ENCODE data around the gene FAM200C. TPM values are rescaled to one million over a fixed set of nuclear protein-coding genes. Genes with fewer than 3 reads are reported as not detected.

FAM200C gene
- total and polyA plus RNA-seq, 2 experiments from 2014 or later: 3.0 to 5.3 TPM

GRCh38 chr5:160427607-160428006 lies 27.8 kb upstream of the FAM200C start:
- no peaks in the 10 kb centered on the region for H3K27me3 ChIP-seq
- DNase-seq (ENCODE audit: low spot score): no peak
- H3K36me3 ChIP-seq (replicated peaks; ENCODE audit: insufficient read depth, low read depth): no peaks in the 10 kb centered on the region
- no peak overlapping the region for H3K27ac ChIP-seq
- WGBS (ENCODE audit: low lambda C conversion rate, missing lambda C conversion rate): 88% methylated on average over 4 of the region's 4 CpGs
- peaks cover 3% of the 10 kb centered on the region for H3K4me1 ChIP-seq (ENCODE audit: insufficient read depth)
- H3K9me3 ChIP-seq (ENCODE audit: low read depth): no peaks in the 10 kb centered on the region
- no peak overlapping the region for H3K4me3 ChIP-seq
- H3K9me2 ChIP-seq (replicated peaks; ENCODE audit: insufficient read depth): no peaks in the 10 kb centered on the region
- TF ChIP-seq CTCF (IDR thresholded peaks at IDR 0.05; ENCODE audit: poor library complexity) (no peak), EZH2phosphoT487 (IDR thresholded peaks at IDR 0.05; ENCODE audit: low read depth, severe bottlenecking, unreplicated experiment) (no peak), EZH2 (IDR thresholded peaks at IDR 0.05; ENCODE audit: borderline replicate concordance) (no peak)
- H3K79me2 ChIP-seq: peaks cover 4% of the 10 kb centered on the region
- H2AFZ ChIP-seq: no peak overlapping the region
- no peak overlapping the region for H3K4me2 ChIP-seq
- no peaks in the 10 kb centered on the region for H4K20me1 ChIP-seq (ENCODE audit: insufficient read depth, poor library complexity, severe bottlenecking)

- no peak for DNase-seq (ENCODE audit: low spot score)
Observed at GRCh38 chr5:160423099-160423498, 23.2 kb upstream of the FAM200C start.

GRCh38 chr5:160421625-160422258 lies 21.9 kb upstream of the FAM200C start, which contains the start of gene PTTG1:
Gene PTTG1, plus strand, starts transcription at chr5:160421855. Its CDS starts 458 bp downstream, at chr5:160422313.
- Histone ChIP-seq H4K20me1 (ENCODE audit: insufficient read depth, poor library complexity, severe bottlenecking) (no peaks in the 10 kb centered on the region), H3K9me2 (replicated peaks; ENCODE audit: insufficient read depth) (no peaks in the 10 kb centered on the region), H3K27me3 (no peaks in the 10 kb centered on the region), H3K4me2 (peak within 1 kb of the TSS; percentile 72), H3K4me1 (ENCODE audit: insufficient read depth) (peaks cover 8% of the 10 kb centered on the region), H3K9me3 (ENCODE audit: low read depth) (no peaks in the 10 kb centered on the region), H3K27ac (peak within 1 kb of the TSS; percentile 15), H3K36me3 (replicated peaks; ENCODE audit: insufficient read depth, low read depth) (no peaks in the 10 kb centered on the region), H3K4me3 (peak within 1 kb of the TSS; percentile 44), H2AFZ (peak within 1 kb of the TSS; percentile 21), H3K79me2 (peaks cover 23% of the 10 kb centered on the region)
- TF ChIP-seq EZH2phosphoT487 (IDR thresholded peaks at IDR 0.05; ENCODE audit: low read depth, severe bottlenecking, unreplicated experiment): no peak
- TF ChIP-seq CTCF (IDR thresholded peaks at IDR 0.05; ENCODE audit: poor library complexity): no peak
- TF ChIP-seq EZH2 (IDR thresholded peaks at IDR 0.05; ENCODE audit: borderline replicate concordance): no peak
- 1% methylated on average over 37 of the region's 39 CpGs for whole genome bisulfite sequencing (ENCODE audit: low lambda C conversion rate, missing lambda C conversion rate)
- DNase-seq (ENCODE audit: low spot score): peak; percentile 99

More at GRCh38 chr5:160423099-160423498, 23.2 kb upstream of the FAM200C start:
- Histone ChIP-seq H3K27me3 (no peaks in the 10 kb centered on the region), H4K20me1 (ENCODE audit: insufficient read depth, poor library complexity, severe bottlenecking) (no peaks in the 10 kb centered on the region), H3K4me3 (no peak overlapping the region), H3K79me2 (peaks cover 10% of the 10 kb centered on the region), H3K27ac (no peak overlapping the region), H3K9me2 (replicated peaks; ENCODE audit: insufficient read depth) (no peaks in the 10 kb centered on the region), H3K4me1 (ENCODE audit: insufficient read depth) (peaks cover 8% of the 10 kb centered on the region), H3K36me3 (replicated peaks; ENCODE audit: insufficient read depth, low read depth) (no peaks in the 10 kb centered on the region), H3K4me2 (peak overlapping the region; percentile 72), H2AFZ (no peak overlapping the region), H3K9me3 (ENCODE audit: low read depth) (no peaks in the 10 kb centered on the region)
- no peak for TF ChIP-seq CTCF (IDR thresholded peaks at IDR 0.05; ENCODE audit: poor library complexity)
- TF ChIP-seq EZH2 (IDR thresholded peaks at IDR 0.05; ENCODE audit: borderline replicate concordance): no peak
- no peak for TF ChIP-seq EZH2phosphoT487 (IDR thresholded peaks at IDR 0.05; ENCODE audit: low read depth, severe bottlenecking, unreplicated experiment)
- 39% methylated on average over 2 of the region's 2 CpGs for WGBS (ENCODE audit: low lambda C conversion rate, missing lambda C conversion rate)

All from hepatocyte (in vitro differentiated cells).